HG03432 (cell line): ENCODE results near the gene EXOC6B.
"Not testable (repeated sequence)": the region's sequence is repeated elsewhere in the genome, so short reads cannot be mapped to it uniquely, and the experiment has no call there.

ENCODE experiments used
- ATAC-seq: cut with Tn5 transposase; IDR thresholded peaks from one replicate; pipeline ENCODE4 v1.9.1; 2021; ENCODE audit warnings: mild to moderate bottlenecking, moderate library complexity; ENCODE audit not compliant: unreplicated experiment

Gene EXOC6B

GRCh38 chr2:72555943-72556342 lies 269.9 kb downstream of the EXOC6B start:
- ATAC-seq, result no peak

- not testable (repeated sequence) for ATAC-seq
These were observed 270.5 kb downstream of the EXOC6B start for GRCh38 chr2:72555363-72555762.

- ATAC-seq, result not testable (repeated sequence)
These were observed 270.9 kb downstream of the EXOC6B start for GRCh38 chr2:72554910-72555309.

GRCh38 chr2:72554381-72554780 lies 271.5 kb downstream of the EXOC6B start:
- no peak for ATAC-seq

GRCh38 chr2:72548081-72548764 lies 277.6 kb downstream of the EXOC6B start:
- ATAC-seq, result no peak

GRCh38 chr2:72545790-72546189 lies 280.0 kb downstream of the EXOC6B start:
- no peak for ATAC-seq

- ATAC-seq, result no peak
These were observed 281.3 kb downstream of the EXOC6B start for GRCh38 chr2:72544554-72544953.

GRCh38 chr2:72543497-72544216 lies 282.2 kb downstream of the EXOC6B start:
- no peak for ATAC-seq

- no peak for ATAC-seq
These were observed 286.7 kb downstream of the EXOC6B start for GRCh38 chr2:72539071-72539552.

GRCh38 chr2:72538486-72538885 lies 287.3 kb downstream of the EXOC6B start:
- ATAC-seq, result no peak

- not testable (repeated sequence) for ATAC-seq
These were observed 290.2 kb downstream of the EXOC6B start for GRCh38 chr2:72535586-72535985.

- no peak for ATAC-seq
These were observed 292.1 kb downstream of the EXOC6B start for GRCh38 chr2:72533765-72534164.

GRCh38 chr2:72527424-72527823 lies 298.4 kb downstream of the EXOC6B start:
- no peak for ATAC-seq

GRCh38 chr2:72526623-72527022 lies 299.2 kb downstream of the EXOC6B start:
- no peak for ATAC-seq

GRCh38 chr2:72524071-72524470 lies 301.8 kb downstream of the EXOC6B start:
- no peak for ATAC-seq

- no peak for ATAC-seq
These were observed 310.1 kb downstream of the EXOC6B start for GRCh38 chr2:72515696-72516095.

GRCh38 chr2:72513011-72513410 lies 312.8 kb downstream of the EXOC6B start:
- ATAC-seq, result no peak

- no peak for ATAC-seq
These were observed 313.5 kb downstream of the EXOC6B start for GRCh38 chr2:72512376-72512775.

GRCh38 chr2:72511906-72512305 lies 313.9 kb downstream of the EXOC6B start:
- no peak for ATAC-seq

GRCh38 chr2:72497763-72498162 lies 328.1 kb downstream of the EXOC6B start:
- no peak for ATAC-seq

GRCh38 chr2:72496479-72496878 lies 329.4 kb downstream of the EXOC6B start:
- ATAC-seq, result no peak

- no peak for ATAC-seq
These were observed 331.4 kb downstream of the EXOC6B start for GRCh38 chr2:72494392-72494791.
